HepG2 (cell line): ENCODE measurements around the gene GALR2. TPM values are rescaled to one million over a fixed set of nuclear protein-coding genes. Genes with fewer than 3 reads are reported as not detected.

Source experiments
- CCAR2 ChIP-seq: fragments of 200-400 bp; formaldehyde crosslinking; optimal IDR thresholded peaks from 2 replicates; pipeline ENCODE3; 2018; ENCODE audit warnings: low read depth, mild to moderate bottlenecking, low read length, moderate library complexity
- CENPT ChIP-seq: sonication (generic); formaldehyde crosslinking; IDR thresholded peaks from 2 replicates; pipeline ENCODE4 v1.8.0; 2022; ENCODE audit warnings: low read depth, mild to moderate bottlenecking, moderate library complexity, missing genetic modification reagents
- DRAP1 ChIP-seq: IDR thresholded peaks from 2 replicates; pipeline ENCODE4 v1.6.1; 2016; ENCODE audit warnings: missing genetic modification reagents, missing compliant biosample characterization
- HES4 ChIP-seq: sonication (generic); formaldehyde crosslinking; IDR thresholded peaks from 2 replicates; pipeline ENCODE4 v1.9.0; 2021; ENCODE audit warnings: mild to moderate bottlenecking, missing genetic modification reagents, borderline replicate concordance
- HNRNPL ChIP-seq: fragments of 200-400 bp; formaldehyde crosslinking; IDR thresholded peaks from 2 replicates; pipeline ENCODE4 v1.6.1; 2017; ENCODE audit warnings: mild to moderate bottlenecking, low read depth, low read length
- IRF2 ChIP-seq: IDR thresholded peaks from 2 replicates; pipeline ENCODE4 v1.6.1; 2018; ENCODE audit warnings: missing genetic modification reagents, missing compliant biosample characterization
- JUND ChIP-seq: sonication (generic); formaldehyde crosslinking; IDR thresholded peaks from 2 replicates; pipeline ENCODE4 v1.8.0; 2022; ENCODE audit warnings: mild to moderate bottlenecking, missing genetic modification reagents
- KDM6A ChIP-seq: IDR thresholded peaks from 2 replicates; pipeline ENCODE4 v1.6.1; 2016; ENCODE audit warnings: low read depth
- NONO ChIP-seq, 2 experiments: fragments of 450-650 bp in 1 of 2; sonication (generic) in 1 of 2; formaldehyde crosslinking in 1 of 2; IDR thresholded peaks in 1 of 2; conservative IDR thresholded peaks in 1 of 2; 2 replicates each; pipeline versions ENCODE4 v1.6.1 to v1.8.0; 2017 to 2022; ENCODE audit warnings: mild to moderate bottlenecking in 1 of 2, missing genetic modification reagents in 1 of 2, moderate library complexity in 1 of 2
- NR2C2 ChIP-seq: sonication (generic); formaldehyde crosslinking; IDR thresholded peaks from 2 replicates; pipeline ENCODE4 v1.4.0; 2020; ENCODE audit warnings: missing genetic modification reagents, mild to moderate bottlenecking, moderate library complexity, borderline replicate concordance
- POGZ ChIP-seq: sonication (generic); formaldehyde crosslinking; IDR thresholded peaks from 2 replicates; pipeline ENCODE4 v1.4.0; 2020; ENCODE audit warnings: mild to moderate bottlenecking, missing genetic modification reagents
- POLR2G ChIP-seq: fragments of 200-400 bp; formaldehyde crosslinking; IDR thresholded peaks from 2 replicates; pipeline ENCODE4 v1.6.1; 2018; ENCODE audit warnings: mild to moderate bottlenecking, low read depth, low read length, moderate library complexity
- PRPF4 ChIP-seq: fragments of 200-400 bp; formaldehyde crosslinking; IDR thresholded peaks from 2 replicates; pipeline ENCODE4 v1.6.1; 2016; ENCODE audit warnings: low read length, low read depth; ENCODE audit not compliant: poor library complexity, severe bottlenecking
- RBM39 ChIP-seq: fragments of 200-400 bp; formaldehyde crosslinking; IDR thresholded peaks from one replicate; pipeline ENCODE4 v1.6.1; 2018; ENCODE audit warnings: antibody characterized with exemption, mild to moderate bottlenecking, low read depth, low read length; ENCODE audit not compliant: poor library complexity, severe bottlenecking
- TCF12 ChIP-seq, 2 experiments: fragments of 450-650 bp in 1 of 2; sonication (generic) in 1 of 2; formaldehyde crosslinking in 1 of 2; IDR thresholded peaks; 2 replicates each; pipeline versions ENCODE4 v1.6.1 to v1.8.0; 2017 to 2022; ENCODE audit warnings: antibody characterized with exemption in 1 of 2, mild to moderate bottlenecking in 1 of 2, missing genetic modification reagents in 1 of 2, moderate library complexity in 1 of 2
- ZNF326 ChIP-seq: sonication (generic); formaldehyde crosslinking; IDR thresholded peaks from 2 replicates; pipeline ENCODE4 v1.4.0; 2020; ENCODE audit warnings: missing genetic modification reagents, borderline replicate concordance
- ZNF367 ChIP-seq: sonication (generic); formaldehyde crosslinking; IDR thresholded peaks from 2 replicates; pipeline ENCODE4 v1.4.0; 2020; ENCODE audit warnings: missing genetic modification reagents, borderline replicate concordance
- ZNF7 ChIP-seq: IDR thresholded peaks from 2 replicates; pipeline ENCODE4 v1.6.1; 2016; ENCODE audit warnings: missing biosample characterization, missing genetic modification reagents
- ZNF782 ChIP-seq: sonication (generic); formaldehyde crosslinking; IDR thresholded peaks from 2 replicates; pipeline ENCODE4 v1.4.0; 2020; ENCODE audit warnings: missing genetic modification reagents, mild to moderate bottlenecking, borderline replicate concordance
- polyA plus RNA-seq, 8 experiments: library from polyadenylated mRNA; depleted of rRNA in 3 of 8; stranded (reverse) in 7 of 8; unstranded in 1 of 8; fragments of >200 nt; fragmentation: Illumina TruSeq in 4 of 8; extraction: Trizol in 4 of 8; gene quantifications; 2 replicates each; pipeline versions ENCODE4 v1.2.1 to v1.2.3, GENCODE V29; 2011 to 2016; ENCODE audit warnings: low read depth in 4 of 8, missing spikeins in 1 of 8, mixed read lengths in 1 of 8; ENCODE audit not compliant: insufficient read depth in 1 of 8
- total RNA-seq, 5 experiments: library from RNA; depleted of rRNA; stranded (reverse); fragments of >200 nt; fragmentation: Illumina TruSeq; extraction: Trizol; gene quantifications; 2 replicates each; pipeline ENCODE4 v1.2.3, GENCODE V29; 2016; ENCODE audit warnings: low read depth in 1 of 5
- TF ChIP-seq, protein P1 (sequence below): sonication (generic); formaldehyde crosslinking; IDR thresholded peaks from 2 replicates; pipeline ENCODE4 v1.5.1; 2020; ENCODE audit warnings: mild to moderate bottlenecking, moderate library complexity, missing genetic modification reagents
- TF ChIP-seq, protein P2 (sequence below): sonication (generic); formaldehyde crosslinking; IDR thresholded peaks from 2 replicates; pipeline ENCODE4 v1.4.0; 2020; ENCODE audit warnings: missing genetic modification reagents, mild to moderate bottlenecking, borderline replicate concordance
- TF ChIP-seq, protein P3 (sequence below): sonication (generic); formaldehyde crosslinking; conservative IDR thresholded peaks from 2 replicates; pipeline ENCODE4 v1.4.0; 2020; ENCODE audit warnings: missing genetic modification reagents

GALR2 gene
- total and polyA plus RNA-seq, 2 of the 13 experiments (the other 11 are each of a cell fraction or from before 2014, with no cell fraction given): 0.48 to 0.58 TPM

DNA sequence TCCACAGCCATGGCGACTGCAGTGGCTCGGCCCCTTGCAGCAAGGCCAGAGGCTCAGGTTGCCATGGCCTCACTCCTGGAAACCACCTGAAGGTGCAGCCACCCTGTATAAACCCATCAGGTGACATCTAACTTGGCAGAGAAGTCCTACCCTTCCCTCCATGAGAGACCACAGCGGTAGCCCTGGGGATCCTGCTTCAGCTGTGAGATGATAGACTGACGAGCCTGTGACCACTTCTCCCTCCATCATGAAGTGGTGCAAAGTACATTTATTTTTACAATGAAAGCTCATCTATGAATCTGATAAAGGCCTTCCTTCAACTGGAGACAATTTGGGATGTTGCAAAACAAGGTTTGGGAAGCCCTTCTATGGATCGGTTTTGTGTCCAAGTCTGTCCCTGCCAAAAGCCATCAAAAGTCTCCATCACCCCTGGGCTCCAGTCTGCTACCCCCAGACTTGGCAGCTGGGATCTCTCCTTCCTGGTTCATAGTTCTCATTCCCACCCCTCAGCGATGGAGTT is 6.2 kb downstream of the GALR2 start (continued):
- TF ChIP-seq CENPT (CRISPR knock-in tag): no peak
- no peak for TF ChIP-seq CCAR2
- TF ChIP-seq, protein P1, sequence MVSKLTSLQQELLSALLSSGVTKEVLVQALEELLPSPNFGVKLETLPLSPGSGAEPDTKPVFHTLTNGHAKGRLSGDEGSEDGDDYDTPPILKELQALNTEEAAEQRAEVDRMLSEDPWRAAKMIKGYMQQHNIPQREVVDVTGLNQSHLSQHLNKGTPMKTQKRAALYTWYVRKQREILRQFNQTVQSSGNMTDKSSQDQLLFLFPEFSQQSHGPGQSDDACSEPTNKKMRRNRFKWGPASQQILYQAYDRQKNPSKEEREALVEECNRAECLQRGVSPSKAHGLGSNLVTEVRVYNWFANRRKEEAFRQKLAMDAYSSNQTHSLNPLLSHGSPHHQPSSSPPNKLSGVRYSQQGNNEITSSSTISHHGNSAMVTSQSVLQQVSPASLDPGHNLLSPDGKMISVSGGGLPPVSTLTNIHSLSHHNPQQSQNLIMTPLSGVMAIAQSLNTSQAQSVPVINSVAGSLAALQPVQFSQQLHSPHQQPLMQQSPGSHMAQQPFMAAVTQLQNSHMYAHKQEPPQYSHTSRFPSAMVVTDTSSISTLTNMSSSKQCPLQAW: no peak
- TF ChIP-seq JUND (CRISPR knock-in tag): no peak
- TF ChIP-seq HES4 (CRISPR knock-in tag): no peak
- TF ChIP-seq ZNF7 (CRISPR knock-in tag): no peak
- TF ChIP-seq, protein P2, sequence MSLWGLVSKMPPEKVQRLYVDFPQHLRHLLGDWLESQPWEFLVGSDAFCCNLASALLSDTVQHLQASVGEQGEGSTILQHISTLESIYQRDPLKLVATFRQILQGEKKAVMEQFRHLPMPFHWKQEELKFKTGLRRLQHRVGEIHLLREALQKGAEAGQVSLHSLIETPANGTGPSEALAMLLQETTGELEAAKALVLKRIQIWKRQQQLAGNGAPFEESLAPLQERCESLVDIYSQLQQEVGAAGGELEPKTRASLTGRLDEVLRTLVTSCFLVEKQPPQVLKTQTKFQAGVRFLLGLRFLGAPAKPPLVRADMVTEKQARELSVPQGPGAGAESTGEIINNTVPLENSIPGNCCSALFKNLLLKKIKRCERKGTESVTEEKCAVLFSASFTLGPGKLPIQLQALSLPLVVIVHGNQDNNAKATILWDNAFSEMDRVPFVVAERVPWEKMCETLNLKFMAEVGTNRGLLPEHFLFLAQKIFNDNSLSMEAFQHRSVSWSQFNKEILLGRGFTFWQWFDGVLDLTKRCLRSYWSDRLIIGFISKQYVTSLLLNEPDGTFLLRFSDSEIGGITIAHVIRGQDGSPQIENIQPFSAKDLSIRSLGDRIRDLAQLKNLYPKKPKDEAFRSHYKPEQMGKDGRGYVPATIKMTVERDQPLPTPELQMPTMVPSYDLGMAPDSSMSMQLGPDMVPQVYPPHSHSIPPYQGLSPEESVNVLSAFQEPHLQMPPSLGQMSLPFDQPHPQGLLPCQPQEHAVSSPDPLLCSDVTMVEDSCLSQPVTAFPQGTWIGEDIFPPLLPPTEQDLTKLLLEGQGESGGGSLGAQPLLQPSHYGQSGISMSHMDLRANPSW (CRISPR knock-in tag): no peak
- no peak for TF ChIP-seq NONO (IDR thresholded peaks at IDR 0.05)
- TF ChIP-seq NONO (CRISPR knock-in tag; conservative IDR thresholded peaks at IDR 0.05): peak; percentile 13; the same call in 1 of the 2 replicates
- no peak for TF ChIP-seq DRAP1 (CRISPR knock-in tag)
- TF ChIP-seq NR2C2 (CRISPR knock-in tag): no peak
- TF ChIP-seq POLR2G: peak; percentile 71
- TF ChIP-seq PRPF4: no peak
- TF ChIP-seq ZNF782 (CRISPR knock-in tag): no peak
- no peak for TF ChIP-seq ZNF367 (CRISPR knock-in tag)
- peak; percentile 93 for TF ChIP-seq ZNF326
- no peak for TF ChIP-seq TCF12 (IDR thresholded peaks at IDR 0.05)
- no peak for TF ChIP-seq TCF12 (CRISPR knock-in tag; IDR thresholded peaks at IDR 0.05)
- peak; percentile 2 for TF ChIP-seq RBM39
- no peak for TF ChIP-seq KDM6A
- TF ChIP-seq HNRNPL: no peak
- no peak for TF ChIP-seq IRF2 (CRISPR knock-in tag)
- no peak for TF ChIP-seq POGZ (CRISPR knock-in tag)
- TF ChIP-seq, protein P3, sequence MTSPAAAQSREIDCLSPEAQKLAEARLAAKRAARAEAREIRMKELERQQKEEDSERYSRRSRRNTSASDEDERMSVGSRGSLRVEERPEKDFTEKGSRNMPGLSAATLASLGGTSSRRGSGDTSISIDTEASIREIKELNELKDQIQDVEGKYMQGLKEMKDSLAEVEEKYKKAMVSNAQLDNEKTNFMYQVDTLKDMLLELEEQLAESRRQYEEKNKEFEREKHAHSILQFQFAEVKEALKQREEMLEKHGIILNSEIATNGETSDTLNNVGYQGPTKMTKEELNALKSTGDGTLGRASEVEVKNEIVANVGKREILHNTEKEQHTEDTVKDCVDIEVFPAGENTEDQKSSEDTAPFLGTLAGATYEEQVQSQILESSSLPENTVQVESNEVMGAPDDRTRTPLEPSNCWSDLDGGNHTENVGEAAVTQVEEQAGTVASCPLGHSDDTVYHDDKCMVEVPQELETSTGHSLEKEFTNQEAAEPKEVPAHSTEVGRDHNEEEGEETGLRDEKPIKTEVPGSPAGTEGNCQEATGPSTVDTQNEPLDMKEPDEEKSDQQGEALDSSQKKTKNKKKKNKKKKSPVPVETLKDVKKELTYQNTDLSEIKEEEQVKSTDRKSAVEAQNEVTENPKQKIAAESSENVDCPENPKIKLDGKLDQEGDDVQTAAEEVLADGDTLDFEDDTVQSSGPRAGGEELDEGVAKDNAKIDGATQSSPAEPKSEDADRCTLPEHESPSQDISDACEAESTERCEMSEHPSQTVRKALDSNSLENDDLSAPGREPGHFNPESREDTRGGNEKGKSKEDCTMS (CRISPR knock-in tag): no peak
